Umbilical cord (tissue), 2 donors: Measurements from ENCODE around the gene ANO10. TPM values are rescaled to one million over a fixed set of nuclear protein-coding genes. Genes with fewer than 3 reads are reported as not detected.
A peak's percentile ranks its signal among the peaks of the same experiment; 100 is the strongest.

Source experiments
- DNase-seq: peaks from one replicate; pipeline ENCODE4 v3.0.0-alpha.2; 2015; ENCODE audit warnings: low spot score
- total RNA-seq: library from RNA; depleted of rRNA; stranded (reverse); fragments of >200 nt; gene quantifications from one replicate; pipeline ENCODE4 v1.2.3, GENCODE V29; 2014; ENCODE audit warnings: low replicate concordance; ENCODE audit not compliant: insufficient read depth

The ANO10 gene
- total RNA-seq, 1 donor from 2014 or later, result 25.8 TPM

DNA sequence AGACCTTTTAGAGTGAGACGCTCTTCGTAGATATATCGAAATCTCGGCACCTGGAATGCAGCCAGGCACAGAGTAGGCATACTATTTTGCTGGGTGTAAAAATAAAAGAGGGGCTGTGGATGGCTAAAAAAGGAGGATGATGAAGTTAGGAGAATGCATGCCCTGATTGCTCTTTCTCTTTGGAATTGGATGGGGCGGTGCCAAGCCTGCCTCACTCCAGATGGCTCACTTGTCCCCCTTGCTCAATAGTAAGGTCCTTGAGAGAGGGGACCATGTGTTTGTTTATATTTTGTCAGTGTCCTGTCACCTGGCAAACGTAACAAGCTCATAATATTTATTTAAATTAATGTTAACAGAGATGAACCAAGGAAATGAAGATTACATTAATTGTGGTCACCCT lies 302.4 kb downstream of the ANO10 start:
- no peak for DNase-seq

DNA sequence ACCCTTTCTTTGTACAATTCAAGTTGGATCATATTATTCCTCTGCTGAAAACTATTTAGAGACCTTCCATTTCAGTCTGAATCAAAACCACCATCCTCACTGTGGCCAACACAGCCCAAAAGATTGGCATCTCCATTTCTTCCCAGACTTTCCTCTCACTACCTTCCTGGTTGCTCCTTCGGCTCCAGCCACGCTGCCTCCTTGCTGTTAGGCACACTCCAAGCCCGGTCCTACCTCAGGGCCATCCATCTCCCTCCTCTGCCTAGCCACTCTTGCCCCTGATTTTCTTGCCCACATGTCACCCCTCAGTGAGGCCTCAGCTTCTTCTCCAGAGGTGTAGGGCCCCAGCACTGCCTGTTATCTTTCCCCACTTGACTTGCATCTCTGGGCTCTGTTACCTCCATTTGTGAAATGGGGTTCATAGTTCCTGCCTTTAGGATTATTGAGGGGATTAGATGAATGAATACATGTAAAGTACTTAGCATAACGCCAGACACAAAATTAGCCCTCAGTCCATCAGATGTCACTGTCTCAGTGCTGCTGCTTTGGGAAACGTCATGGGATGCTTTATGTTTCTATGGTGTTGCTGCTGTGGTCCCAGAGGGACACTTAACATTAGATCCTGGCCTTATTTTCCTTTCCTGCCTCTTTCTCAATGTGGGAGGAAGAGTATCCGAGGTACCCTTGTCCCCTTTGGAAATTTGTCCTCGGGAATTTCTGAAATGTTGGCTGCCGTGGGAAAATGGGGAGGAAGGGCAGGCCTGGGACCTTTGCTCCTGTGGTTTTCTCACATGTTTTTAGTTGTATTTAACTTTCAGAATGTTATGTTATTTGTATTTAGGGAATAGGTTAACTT lies 304.1 kb downstream of the ANO10 start:
- peak; percentile 5 for DNase-seq

- no peak for DNase-seq
Observed at GRCh38 chr3:43316783-43317460, 304.9 kb downstream of the ANO10 start.

Other genes with a start within 250 kb of the ANO10 start
- gene ABHD5, start 68.9 kb upstream of the ANO10 start, total RNA-seq, result 25.5 TPM